HEK293 (cell line): ENCODE data around the gene MRPL51.

Experiments
- CTCF ChIA-PET: fragments of 350-600 bp; formaldehyde crosslinking; extraction: SDS; loops from one replicate; lab custom pipeline; 2021; ENCODE audit warnings: antibody characterized with exemption; lab: Yijun Ruan, JAX
- POLR2A ChIA-PET: fragments of 300-600 bp; formaldehyde crosslinking; extraction: SDS; loops from one replicate; lab custom pipeline; 2020; ENCODE audit warnings: antibody characterized with exemption, inconsistent platforms; lab: Yijun Ruan, JAX
- H3K27ac ChIP-seq: fragments of 200-500 bp; sonication (Bioruptor generic); 2 replicates; pipeline ENCODE4 v1.5.1; 2014; ENCODE audit warnings: low read depth, low read length, control low read depth, inconsistent platforms; ENCODE audit errors: extremely low read depth
- H3K36me3 ChIP-seq, 2 experiments: fragments of 200-500 bp in 1 of 2; sonication (Bioruptor generic) in 1 of 2; 1 replicate in 1 of 2; 2 replicates in 1 of 2; pipeline ENCODE4 v1.5.1; 2014 to 2017; ENCODE audit warnings: inconsistent platforms in 2 of 2, low read length in 2 of 2; ENCODE audit not compliant: control insufficient read depth in 2 of 2, insufficient read depth in 1 of 2
- H3K4me1 ChIP-seq: fragments of 200-500 bp; sonication (Bioruptor generic); 2 replicates; pipeline ENCODE4 v1.5.1; 2014; ENCODE audit warnings: mild to moderate bottlenecking, low read length, inconsistent platforms; ENCODE audit not compliant: control insufficient read depth, insufficient read depth
- H3K4me3 ChIP-seq: 2 replicates; pipeline ENCODE4 v1.5.1; 2011; ENCODE audit warnings: low read depth, mild to moderate bottlenecking, control low read depth, low read length, moderate library complexity
- H3K9me3 ChIP-seq: fragments of 200-500 bp; sonication (Bioruptor generic); 2 replicates; pipeline ENCODE4 v1.5.1; 2014; ENCODE audit warnings: low read depth, low read length, inconsistent platforms; ENCODE audit not compliant: control insufficient read depth, insufficient read depth
- KLF1 ChIP-seq: fragments of 450-650 bp; formaldehyde crosslinking; IDR thresholded peaks from 2 replicates; pipeline ENCODE4 v1.5.1; 2016; ENCODE audit warnings: missing biosample characterization, missing genetic modification characterization
- MZF1 ChIP-seq: fragments of 450-650 bp; formaldehyde crosslinking; IDR thresholded peaks from 2 replicates; pipeline ENCODE4 v1.5.1; 2017; ENCODE audit warnings: missing biosample characterization, missing genetic modification characterization, borderline replicate concordance
- ZEB2 ChIP-seq: fragments of 450-650 bp; formaldehyde crosslinking; IDR thresholded peaks from 2 replicates; pipeline ENCODE4 v1.5.1; 2016; ENCODE audit warnings: missing biosample characterization, missing genetic modification characterization
- ZFP41 ChIP-seq: fragments of 450-650 bp; formaldehyde crosslinking; IDR thresholded peaks from 2 replicates; pipeline ENCODE4 v1.5.1; 2016; ENCODE audit warnings: missing biosample characterization, missing genetic modification characterization, borderline replicate concordance
- ZNF146 ChIP-seq: fragments of 450-650 bp; formaldehyde crosslinking; IDR thresholded peaks from 2 replicates; pipeline ENCODE4 v1.5.1; 2016; ENCODE audit warnings: missing biosample characterization, missing genetic modification characterization
- ZNF16 ChIP-seq: fragments of 450-650 bp; formaldehyde crosslinking; IDR thresholded peaks from 2 replicates; pipeline ENCODE4 v1.5.1; 2016; ENCODE audit warnings: low read depth, missing biosample characterization, missing genetic modification characterization
- ZNF175 ChIP-seq: fragments of 450-650 bp; formaldehyde crosslinking; IDR thresholded peaks from 2 replicates; pipeline ENCODE4 v1.5.1; 2016; ENCODE audit warnings: missing biosample characterization, missing genetic modification characterization
- ZNF266 ChIP-seq: fragments of 450-650 bp; formaldehyde crosslinking; IDR thresholded peaks from 2 replicates; pipeline ENCODE4 v1.5.1; 2016; ENCODE audit warnings: missing biosample characterization, missing genetic modification characterization, low read depth
- ZNF37A ChIP-seq: fragments of 450-650 bp; IDR thresholded peaks from 2 replicates; pipeline ENCODE4 v1.5.1; 2018; ENCODE audit warnings: missing biosample characterization, missing genetic modification characterization
- ZNF473 ChIP-seq: fragments of 450-650 bp; formaldehyde crosslinking; IDR thresholded peaks from 2 replicates; pipeline ENCODE4 v1.5.1; 2017; ENCODE audit warnings: missing biosample characterization, missing genetic modification characterization
- ZNF529 ChIP-seq: fragments of 450-650 bp; formaldehyde crosslinking; IDR thresholded peaks from 2 replicates; pipeline ENCODE4 v1.5.1; 2017; ENCODE audit warnings: missing genetic modification characterization, missing biosample characterization; ENCODE audit not compliant: insufficient replicate concordance
- ZNF548 ChIP-seq: fragments of 450-650 bp; formaldehyde crosslinking; IDR thresholded peaks from 2 replicates; pipeline ENCODE4 v1.5.1; 2016; ENCODE audit warnings: missing biosample characterization, missing genetic modification characterization
- ZNF677 ChIP-seq: fragments of 450-650 bp; IDR thresholded peaks from 2 replicates; pipeline ENCODE4 v1.5.0; 2018; ENCODE audit warnings: missing biosample characterization, mild to moderate bottlenecking, missing genetic modification characterization, moderate library complexity
- ZNF701 ChIP-seq: fragments of 450-650 bp; formaldehyde crosslinking; IDR thresholded peaks from 2 replicates; pipeline ENCODE4 v1.5.1; 2016; ENCODE audit warnings: missing biosample characterization, missing genetic modification characterization
- ZNF707 ChIP-seq: fragments of 450-650 bp; formaldehyde crosslinking; IDR thresholded peaks from 2 replicates; pipeline ENCODE4 v1.5.1; 2016; ENCODE audit warnings: missing biosample characterization, missing genetic modification characterization
- TF ChIP-seq, protein P1 (sequence below): fragments of 450-650 bp; formaldehyde crosslinking; IDR thresholded peaks from 2 replicates; pipeline ENCODE4 v1.5.1; 2016; ENCODE audit warnings: missing biosample characterization, missing genetic modification characterization
- TF ChIP-seq, protein P2 (sequence below): fragments of 450-650 bp; formaldehyde crosslinking; IDR thresholded peaks from 2 replicates; pipeline ENCODE4 v1.5.1; 2016; ENCODE audit warnings: missing biosample characterization, missing genetic modification characterization
- TF ChIP-seq, protein P3 (sequence below): fragments of 450-650 bp; formaldehyde crosslinking; IDR thresholded peaks from 2 replicates; pipeline ENCODE4 v1.5.1; 2017; ENCODE audit warnings: missing biosample characterization, missing genetic modification characterization
- TF ChIP-seq, protein P4 (sequence below): fragments of 450-650 bp; formaldehyde crosslinking; IDR thresholded peaks from 2 replicates; pipeline ENCODE4 v1.5.1; 2017; ENCODE audit warnings: missing biosample characterization, missing genetic modification characterization
- TF ChIP-seq, protein P5 (sequence below): fragments of 450-650 bp; formaldehyde crosslinking; IDR thresholded peaks from 2 replicates; pipeline ENCODE4 v1.5.1; 2017; ENCODE audit warnings: missing biosample characterization, missing genetic modification characterization

MRPL51 gene

DNA sequence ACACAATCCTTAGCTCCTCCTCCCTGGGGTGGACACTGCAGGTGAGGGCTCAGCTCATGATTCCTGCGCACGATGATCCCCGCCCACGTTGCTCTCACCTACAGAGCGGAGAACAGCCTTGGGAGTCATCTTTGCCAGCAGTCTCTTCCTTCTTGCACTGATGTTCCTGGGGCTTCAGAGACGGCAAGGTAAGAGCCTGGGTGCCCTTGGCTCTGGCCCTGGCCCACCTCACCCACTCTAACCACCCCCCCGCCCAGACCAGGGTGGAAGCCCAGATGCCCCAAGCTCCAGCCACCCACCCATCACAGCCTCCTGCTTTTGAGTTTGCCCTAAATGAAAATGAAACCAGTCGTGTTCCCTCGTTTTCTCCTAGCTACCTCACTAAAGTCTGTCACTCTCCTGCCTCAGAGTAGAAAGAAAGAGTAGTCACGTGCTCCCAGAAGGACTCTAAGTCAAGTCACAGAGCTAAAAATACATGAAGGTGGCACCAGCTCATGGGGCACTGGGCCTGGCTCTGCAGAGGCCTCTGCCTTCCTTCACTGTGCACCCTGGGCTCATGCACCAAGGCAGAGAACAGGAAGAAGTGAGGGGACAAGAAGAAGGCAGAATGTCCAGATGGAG is 32.2 kb downstream of the MRPL51 start:
- no peak overlapping the region for H3K4me3 ChIP-seq
- no peaks in the 10 kb centered on the region for H3K4me1 ChIP-seq
- ChIA-PET POLR2A (interaction anchor here (0.6 to 4.3 kb wide), 4 partner anchors 9 to 134 kb away, joined by 3 to 40 read pairs (median 3); partner anchors contain the start of genes GAPDH and VAMP1), CTCF (interaction anchor here (1.6 kb wide), 1 partner anchor 37 kb away, joined by 4 read pairs; no protein-coding TSS in a partner anchor)
- no peaks in the 10 kb centered on the region for H3K9me3 ChIP-seq
- TF ChIP-seq ZNF146 (tag by site-specific recombination) (no peak), ZNF175 (no peak), KLF1 (tag by site-specific recombination) (no peak), ZEB2 (tag by site-specific recombination) (no peak), ZNF701 (tag by site-specific recombination) (no peak), ZNF548 (tag by site-specific recombination) (no peak), ZNF266 (tag by site-specific recombination) (no peak)
- TF ChIP-seq, protein P1, sequence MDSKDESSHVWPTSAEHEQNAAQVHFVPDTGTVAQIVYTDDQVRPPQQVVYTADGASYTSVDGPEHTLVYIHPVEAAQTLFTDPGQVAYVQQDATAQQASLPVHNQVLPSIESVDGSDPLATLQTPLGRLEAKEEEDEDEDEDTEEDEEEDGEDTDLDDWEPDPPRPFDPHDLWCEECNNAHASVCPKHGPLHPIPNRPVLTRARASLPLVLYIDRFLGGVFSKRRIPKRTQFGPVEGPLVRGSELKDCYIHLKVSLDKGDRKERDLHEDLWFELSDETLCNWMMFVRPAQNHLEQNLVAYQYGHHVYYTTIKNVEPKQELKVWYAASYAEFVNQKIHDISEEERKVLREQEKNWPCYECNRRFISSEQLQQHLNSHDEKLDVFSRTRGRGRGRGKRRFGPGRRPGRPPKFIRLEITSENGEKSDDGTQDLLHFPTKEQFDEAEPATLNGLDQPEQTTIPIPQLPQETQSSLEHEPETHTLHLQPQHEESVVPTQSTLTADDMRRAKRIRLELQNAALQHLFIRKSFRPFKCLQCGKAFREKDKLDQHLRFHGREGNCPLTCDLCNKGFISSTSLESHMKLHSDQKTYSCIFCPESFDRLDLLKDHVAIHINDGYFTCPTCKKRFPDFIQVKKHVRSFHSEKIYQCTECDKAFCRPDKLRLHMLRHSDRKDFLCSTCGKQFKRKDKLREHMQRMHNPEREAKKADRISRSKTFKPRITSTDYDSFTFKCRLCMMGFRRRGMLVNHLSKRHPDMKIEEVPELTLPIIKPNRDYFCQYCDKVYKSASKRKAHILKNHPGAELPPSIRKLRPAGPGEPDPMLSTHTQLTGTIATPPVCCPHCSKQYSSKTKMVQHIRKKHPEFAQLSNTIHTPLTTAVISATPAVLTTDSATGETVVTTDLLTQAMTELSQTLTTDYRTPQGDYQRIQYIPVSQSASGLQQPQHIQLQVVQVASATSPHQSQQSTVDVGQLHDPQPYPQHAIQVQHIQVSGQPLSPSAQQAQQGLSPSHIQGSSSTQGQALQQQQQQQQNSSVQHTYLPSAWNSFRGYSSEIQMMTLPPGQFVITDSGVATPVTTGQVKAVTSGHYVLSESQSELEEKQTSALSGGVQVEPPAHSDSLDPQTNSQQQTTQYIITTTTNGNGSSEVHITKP = no peak
- TF ChIP-seq, all 188 proteins: peak for 0
- H3K36me3 ChIP-seq = peaks cover 9 to 63% of the 10 kb centered on the region in 2 experiments
- H3K27ac ChIP-seq = no peak overlapping the region

DNA sequence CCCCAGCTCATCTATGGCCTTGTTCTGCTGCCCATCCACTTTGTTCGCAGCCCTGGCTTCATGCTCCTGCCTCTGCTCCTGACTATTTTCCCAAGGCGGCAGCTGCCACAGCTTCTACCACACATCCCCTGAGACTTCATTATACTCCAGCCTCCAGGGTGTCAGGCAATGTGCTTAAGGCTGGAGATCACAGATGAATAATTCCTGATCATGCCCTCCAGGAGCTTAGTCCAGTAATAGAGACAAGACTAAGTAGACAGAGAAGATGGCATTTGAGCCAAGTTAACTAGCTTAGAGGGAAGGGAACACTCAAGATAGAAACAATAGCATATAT is 34.1 kb downstream of the MRPL51 start:
- ChIA-PET POLR2A (interaction anchor here (1.4 to 4.3 kb wide), 3 partner anchors 11 to 113 kb away, joined by 4 to 40 read pairs (median 4); partner anchors contain the start of gene VAMP1), CTCF (interaction anchor here (0.5 to 1.2 kb wide), 4 partner anchors 35 to 471 kb away, joined by 3 to 5 read pairs (median 3); partner anchors contain the start of gene SCNN1A)
- TF ChIP-seq, protein P2, sequence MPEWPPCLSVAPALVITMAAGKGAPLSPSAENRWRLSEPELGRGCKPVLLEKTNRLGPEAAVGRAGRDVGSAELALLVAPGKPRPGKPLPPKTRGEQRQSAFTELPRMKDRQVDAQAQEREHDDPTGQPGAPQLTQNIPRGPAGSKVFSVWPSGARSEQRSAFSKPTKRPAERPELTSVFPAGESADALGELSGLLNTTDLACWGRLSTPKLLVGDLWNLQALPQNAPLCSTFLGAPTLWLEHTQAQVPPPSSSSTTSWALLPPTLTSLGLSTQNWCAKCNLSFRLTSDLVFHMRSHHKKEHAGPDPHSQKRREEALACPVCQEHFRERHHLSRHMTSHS (tag by site-specific recombination) = no peak
- TF ChIP-seq ZNF473 (tag by site-specific recombination) = no peak
- TF ChIP-seq, protein P3, sequence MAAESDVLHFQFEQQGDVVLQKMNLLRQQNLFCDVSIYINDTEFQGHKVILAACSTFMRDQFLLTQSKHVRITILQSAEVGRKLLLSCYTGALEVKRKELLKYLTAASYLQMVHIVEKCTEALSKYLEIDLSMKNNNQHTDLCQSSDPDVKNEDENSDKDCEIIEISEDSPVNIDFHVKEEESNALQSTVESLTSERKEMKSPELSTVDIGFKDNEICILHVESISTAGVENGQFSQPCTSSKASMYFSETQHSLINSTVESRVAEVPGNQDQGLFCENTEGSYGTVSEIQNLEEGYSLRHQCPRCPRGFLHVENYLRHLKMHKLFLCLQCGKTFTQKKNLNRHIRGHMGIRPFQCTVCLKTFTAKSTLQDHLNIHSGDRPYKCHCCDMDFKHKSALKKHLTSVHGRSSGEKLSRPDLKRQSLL = no peak
- H3K27ac ChIP-seq = no peak overlapping the region
- H3K4me1 ChIP-seq = no peaks in the 10 kb centered on the region
- H3K36me3 ChIP-seq = peaks cover under 1 to 49% of the 10 kb centered on the region in 2 experiments; a peak in 2 of 3 replicates
- no peak overlapping the region for H3K4me3 ChIP-seq
- H3K9me3 ChIP-seq = no peaks in the 10 kb centered on the region

DNA sequence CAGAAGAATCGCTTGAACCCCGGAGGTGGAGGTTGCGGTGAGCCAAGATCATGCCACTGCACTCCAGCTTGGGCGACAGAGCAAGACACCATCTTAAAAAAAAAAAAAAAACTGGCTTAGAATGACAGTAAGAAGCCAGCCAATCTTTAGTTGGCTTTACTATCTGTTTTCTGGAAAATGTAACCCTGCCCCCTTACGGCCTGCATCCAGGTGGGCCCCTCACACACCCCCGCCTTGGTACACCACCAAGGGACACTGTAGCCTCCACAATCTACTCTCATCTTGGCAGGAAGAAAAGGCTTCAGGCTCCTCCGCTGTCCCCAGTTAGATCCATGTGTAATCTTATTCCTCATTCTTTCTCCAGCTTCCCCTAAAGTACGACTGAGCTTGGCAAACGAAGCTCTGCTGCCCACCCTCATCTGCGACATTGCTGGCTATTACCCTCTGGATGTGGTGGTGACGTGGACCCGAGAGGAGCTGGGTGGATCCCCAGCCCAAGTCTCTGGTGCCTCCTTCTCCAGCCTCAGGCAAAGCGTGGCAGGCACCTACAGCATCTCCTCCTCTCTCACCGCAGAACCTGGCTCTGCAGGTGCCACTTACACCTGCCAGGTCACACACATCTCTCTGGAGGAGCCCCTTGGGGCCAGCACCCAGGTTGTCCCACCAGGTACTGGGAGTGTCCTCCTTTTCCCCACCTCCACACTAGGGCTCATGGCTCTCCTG is 34.6 kb downstream of the MRPL51 start:
- Histone ChIP-seq H3K36me3 (peaks cover 0 to 44% of the 10 kb centered on the region in 2 experiments; a peak in 1 of 3 replicates), H3K4me3 (no peak overlapping the region), H3K4me1 (no peaks in the 10 kb centered on the region), H3K27ac (no peak overlapping the region), H3K9me3 (no peaks in the 10 kb centered on the region)
- ChIA-PET CTCF (interaction anchor here (0.5 to 1.2 kb wide), 4 partner anchors 35 to 470 kb away, joined by 3 to 5 read pairs (median 3); partner anchors contain the start of gene SCNN1A), POLR2A (interaction anchor here (1.4 to 4.3 kb wide), 3 partner anchors 12 to 113 kb away, joined by 4 to 40 read pairs (median 4); partner anchors contain the start of gene VAMP1)
- TF ChIP-seq ZNF677 (tag by site-specific recombination) (no peak), ZNF529 (tag by site-specific recombination) (no peak), ZNF37A (tag by site-specific recombination) (no peak), ZNF707 (tag by site-specific recombination) (no peak), ZNF16 (no peak), KLF1 (tag by site-specific recombination) (no peak), MZF1 (tag by site-specific recombination) (no peak), ZNF175 (no peak), ZFP41 (tag by site-specific recombination) (no peak)
- TF ChIP-seq, protein P4, sequence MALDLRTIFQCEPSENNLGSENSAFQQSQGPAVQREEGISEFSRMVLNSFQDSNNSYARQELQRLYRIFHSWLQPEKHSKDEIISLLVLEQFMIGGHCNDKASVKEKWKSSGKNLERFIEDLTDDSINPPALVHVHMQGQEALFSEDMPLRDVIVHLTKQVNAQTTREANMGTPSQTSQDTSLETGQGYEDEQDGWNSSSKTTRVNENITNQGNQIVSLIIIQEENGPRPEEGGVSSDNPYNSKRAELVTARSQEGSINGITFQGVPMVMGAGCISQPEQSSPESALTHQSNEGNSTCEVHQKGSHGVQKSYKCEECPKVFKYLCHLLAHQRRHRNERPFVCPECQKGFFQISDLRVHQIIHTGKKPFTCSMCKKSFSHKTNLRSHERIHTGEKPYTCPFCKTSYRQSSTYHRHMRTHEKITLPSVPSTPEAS (tag by site-specific recombination) = no peak
- TF ChIP-seq, protein P5, sequence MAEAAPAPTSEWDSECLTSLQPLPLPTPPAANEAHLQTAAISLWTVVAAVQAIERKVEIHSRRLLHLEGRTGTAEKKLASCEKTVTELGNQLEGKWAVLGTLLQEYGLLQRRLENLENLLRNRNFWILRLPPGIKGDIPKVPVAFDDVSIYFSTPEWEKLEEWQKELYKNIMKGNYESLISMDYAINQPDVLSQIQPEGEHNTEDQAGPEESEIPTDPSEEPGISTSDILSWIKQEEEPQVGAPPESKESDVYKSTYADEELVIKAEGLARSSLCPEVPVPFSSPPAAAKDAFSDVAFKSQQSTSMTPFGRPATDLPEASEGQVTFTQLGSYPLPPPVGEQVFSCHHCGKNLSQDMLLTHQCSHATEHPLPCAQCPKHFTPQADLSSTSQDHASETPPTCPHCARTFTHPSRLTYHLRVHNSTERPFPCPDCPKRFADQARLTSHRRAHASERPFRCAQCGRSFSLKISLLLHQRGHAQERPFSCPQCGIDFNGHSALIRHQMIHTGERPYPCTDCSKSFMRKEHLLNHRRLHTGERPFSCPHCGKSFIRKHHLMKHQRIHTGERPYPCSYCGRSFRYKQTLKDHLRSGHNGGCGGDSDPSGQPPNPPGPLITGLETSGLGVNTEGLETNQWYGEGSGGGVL (tag by site-specific recombination) = no peak
